GM19455 (cell line): Measurements from ENCODE around the gene LMAN2.
"Not testable (repeated sequence)": the region's sequence is repeated elsewhere in the genome, so short reads cannot be mapped to it uniquely, and the experiment has no call there.

Source experiments
- ATAC-seq: cut with Tn5 transposase; IDR thresholded peaks from one replicate; pipeline ENCODE4 v1.9.1; 2021; ENCODE audit not compliant: unreplicated experiment

LMAN2 gene

DNA sequence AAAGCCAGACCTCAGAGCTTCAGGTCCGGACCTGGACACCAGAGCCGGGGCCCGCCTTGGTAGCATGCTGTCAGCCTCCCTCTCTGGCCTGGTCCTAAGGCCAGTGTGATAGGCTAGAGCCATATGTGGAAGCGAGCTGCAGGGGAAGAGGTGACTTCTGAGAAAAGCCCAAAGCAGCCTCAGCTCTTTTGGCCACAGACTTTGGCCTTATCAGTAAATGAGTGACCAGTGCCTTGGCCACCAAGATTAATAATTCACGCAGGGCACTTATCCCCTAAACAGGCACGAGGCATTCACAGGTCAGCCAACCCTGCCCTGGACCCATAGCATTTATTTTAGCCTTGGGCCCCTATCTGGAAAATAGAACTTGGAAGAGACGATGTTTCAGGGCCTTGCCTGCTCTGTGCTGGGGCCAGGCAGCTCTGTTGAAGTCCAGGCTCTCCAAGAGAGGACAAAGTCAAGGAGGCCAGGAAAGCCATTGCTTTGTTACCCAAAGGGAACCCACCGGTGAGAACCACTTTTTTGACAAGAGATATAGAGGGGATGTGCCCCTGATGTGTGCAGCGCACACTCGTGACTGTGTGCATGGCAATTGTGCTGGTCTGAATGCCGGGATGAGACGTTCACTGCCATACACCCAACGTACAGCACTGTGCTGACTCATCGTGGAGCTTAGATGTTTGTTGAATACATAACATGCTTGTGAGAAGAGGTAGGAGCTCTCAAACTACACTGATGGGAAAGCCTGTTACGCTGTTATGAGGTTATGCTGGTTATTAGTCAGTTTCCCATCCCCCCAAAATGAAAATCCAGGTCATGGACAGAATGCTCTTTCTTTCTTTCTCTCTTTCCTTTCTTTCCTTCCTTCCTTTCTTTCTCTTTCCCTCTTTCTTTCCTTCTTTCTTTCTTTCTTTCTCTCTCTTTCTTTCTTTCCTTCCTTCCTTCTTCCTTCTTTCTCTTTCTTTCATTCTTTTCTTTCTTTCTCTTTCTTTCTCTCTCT is 27.7 kb upstream of the LMAN2 start:
- no peak for ATAC-seq

DNA sequence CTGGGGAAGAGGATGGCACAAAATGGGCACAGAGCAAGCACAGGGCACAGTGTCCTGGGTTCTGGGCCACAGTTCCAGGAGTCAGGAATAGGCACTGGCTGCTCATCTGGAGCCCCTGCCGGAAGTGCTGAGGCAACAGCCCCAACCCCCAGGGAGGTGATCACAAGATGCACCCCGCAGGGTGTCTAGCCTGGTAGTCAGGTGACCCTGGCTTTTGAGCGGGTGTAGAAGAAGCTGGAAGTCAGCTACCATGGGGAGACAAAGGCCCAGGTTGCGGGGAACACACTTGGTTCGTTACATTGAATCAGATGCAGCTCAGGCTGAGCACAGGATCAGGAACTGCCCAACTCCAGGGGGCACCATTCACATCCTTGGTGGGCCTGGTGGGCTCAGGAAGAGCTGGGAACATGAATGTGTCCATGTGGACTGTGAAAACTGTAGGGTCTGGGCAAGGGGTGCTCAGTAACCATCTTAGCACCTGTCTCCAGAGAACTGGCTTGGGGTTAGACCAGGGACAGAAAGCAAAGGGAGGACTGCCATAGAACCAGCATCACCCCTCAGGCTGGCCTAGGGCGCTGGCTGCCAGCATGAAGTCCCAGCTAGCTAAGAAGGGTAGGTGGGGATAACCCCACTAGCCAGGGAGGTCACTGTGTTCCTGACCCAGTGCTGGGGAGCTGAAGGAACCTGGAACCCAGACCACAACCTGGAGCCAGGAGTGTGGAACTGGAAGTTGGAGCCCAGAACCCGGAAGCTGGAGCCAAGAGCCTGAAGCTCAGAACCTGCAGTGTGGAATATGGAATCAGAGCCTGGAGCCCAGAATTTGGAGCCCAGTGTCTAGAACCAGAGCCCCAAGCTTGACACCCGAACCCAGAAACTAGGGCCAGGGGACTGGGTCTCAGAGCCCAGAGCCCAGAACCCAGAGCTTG is 26.6 kb upstream of the LMAN2 start:
- no peak for ATAC-seq

DNA sequence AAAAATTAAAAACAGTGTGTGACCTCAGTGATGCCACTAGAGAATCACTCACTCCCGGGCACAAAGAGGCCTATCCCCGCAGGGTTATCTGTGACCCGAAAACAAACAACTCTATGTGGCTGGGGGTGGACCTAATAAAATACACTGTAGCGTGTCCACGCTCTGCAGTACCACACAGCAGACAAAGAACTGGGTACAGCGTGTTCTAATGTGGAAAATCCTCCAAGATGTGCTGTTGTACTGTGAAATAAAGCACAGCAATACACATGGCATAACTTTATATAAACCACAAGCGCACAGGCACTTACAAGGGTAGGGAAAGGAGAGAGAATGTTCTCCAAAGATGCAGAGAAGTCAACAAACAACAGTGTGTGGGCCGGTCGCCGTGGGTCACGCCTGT is 24.6 kb upstream of the LMAN2 start:
- no peak for ATAC-seq

DNA sequence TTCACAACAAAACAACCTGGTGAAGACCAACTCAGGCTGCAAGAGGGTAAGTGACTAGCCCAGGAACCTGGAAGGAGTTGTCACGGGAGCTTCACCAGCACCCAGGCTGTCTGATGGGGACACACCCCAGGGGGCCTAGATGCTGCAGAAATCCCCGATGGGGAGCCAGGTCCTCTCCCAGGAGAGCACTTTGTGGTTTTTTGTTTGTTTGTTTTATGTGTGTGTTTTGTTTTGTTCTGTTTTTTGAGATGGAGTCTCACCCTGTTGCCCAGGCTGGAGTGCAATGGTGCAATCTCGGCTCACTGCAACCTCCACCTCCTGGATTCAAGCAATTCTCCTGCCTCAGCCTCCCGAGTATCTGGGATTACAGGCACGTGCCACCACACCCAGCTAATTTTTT is 24.0 kb upstream of the LMAN2 start:
- not testable (repeated sequence) for ATAC-seq

DNA sequence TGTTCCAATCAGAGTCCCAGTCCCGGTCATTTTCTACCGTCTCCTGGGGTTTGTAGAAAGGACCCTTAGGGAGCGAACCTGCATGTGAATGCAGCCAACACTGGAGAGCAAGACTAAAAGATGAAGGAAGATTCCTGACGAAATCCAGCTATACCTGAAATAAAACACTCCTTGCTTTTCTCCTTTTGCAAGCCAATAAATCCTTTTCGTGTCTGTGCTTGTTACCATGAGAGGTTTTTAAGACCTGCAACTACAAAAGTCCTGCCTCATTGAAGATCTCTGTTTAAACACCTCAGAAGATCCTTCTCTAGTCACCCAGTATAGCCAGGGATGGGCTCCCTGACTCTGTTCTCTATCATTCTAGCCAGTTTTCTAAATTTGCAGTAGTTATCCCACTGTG is 22.7 kb upstream of the LMAN2 start:
- ATAC-seq, result no peak

DNA sequence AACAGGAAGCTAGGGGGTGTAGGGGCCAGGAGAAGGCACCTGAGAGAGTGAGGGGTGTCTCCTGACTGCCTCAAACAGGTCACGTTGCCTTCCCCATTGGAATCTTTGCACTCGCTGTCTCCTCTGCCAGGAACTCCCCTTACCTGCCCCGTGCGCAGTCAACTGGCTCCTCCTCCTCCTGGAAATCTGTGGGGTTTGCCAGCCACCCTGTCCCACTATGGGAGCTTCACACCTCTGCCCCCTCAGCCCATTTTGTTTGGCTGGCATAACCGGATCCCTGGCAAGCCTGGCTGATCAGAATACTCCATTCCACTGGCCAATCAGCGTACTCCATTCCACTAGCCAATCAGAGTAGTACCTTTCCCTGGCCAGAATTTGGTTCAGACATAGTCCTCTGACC is 22.3 kb upstream of the LMAN2 start:
- no peak for ATAC-seq

DNA sequence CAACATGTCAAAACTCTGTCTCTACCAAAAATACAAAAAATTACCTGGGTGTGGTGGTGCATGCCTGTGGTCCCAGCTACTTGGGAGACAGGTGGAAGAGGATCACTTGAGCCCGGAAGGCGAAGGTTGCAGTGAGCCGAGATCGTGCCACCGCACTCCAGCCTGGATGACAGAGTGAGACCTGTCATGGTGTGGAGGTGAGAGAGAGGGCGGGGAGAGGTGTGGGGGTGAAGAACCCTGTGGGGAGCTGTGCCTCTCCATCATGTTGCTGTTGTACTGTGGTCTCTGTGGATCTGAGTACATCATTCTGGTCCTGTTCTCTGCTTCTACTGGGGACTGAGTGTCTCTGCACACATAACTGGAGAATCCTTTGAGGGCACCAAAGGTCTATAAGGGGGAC is 21.4 kb upstream of the LMAN2 start:
- no peak for ATAC-seq

DNA sequence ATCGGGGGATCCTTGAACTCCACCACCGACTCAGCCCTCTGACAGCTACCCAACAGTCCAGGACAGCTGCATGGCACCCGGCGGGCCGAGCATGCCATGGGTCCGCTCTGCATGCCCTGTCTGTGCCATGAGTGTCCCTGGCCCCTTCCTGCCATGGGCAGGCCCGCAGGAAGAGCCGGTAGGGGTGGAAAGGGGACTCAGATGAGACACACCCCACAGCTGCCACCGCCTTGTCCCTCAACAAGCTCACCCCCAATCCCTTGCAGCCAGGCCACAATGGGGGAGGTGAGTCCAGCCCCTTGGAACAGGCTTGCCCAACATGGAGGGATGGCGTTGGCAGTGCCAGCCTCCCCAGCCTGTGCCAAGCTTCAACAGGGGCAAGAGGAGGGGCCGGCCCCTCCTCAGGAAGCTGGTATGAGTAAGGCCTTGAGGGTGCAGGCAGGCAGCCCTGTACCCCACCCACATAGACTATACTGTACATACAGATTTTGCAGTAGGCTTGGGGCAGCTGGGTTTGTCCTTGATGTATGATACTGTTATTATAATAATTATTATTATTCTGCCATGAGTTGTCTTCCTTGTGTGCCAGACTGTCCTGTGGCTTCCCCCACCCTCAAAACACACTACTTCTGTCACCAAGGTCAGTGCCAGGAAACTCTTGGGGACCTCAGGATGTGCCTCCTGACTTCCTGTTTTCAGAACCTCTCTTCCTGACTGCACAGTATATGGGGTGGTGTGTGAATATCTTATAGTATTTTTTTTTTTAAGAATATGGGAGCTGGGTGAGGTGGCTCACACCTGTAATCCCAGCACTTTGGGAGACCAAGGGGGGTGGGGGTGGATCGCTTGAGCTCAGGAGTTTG is 20.8 kb upstream of the LMAN2 start:
- no peak for ATAC-seq

DNA sequence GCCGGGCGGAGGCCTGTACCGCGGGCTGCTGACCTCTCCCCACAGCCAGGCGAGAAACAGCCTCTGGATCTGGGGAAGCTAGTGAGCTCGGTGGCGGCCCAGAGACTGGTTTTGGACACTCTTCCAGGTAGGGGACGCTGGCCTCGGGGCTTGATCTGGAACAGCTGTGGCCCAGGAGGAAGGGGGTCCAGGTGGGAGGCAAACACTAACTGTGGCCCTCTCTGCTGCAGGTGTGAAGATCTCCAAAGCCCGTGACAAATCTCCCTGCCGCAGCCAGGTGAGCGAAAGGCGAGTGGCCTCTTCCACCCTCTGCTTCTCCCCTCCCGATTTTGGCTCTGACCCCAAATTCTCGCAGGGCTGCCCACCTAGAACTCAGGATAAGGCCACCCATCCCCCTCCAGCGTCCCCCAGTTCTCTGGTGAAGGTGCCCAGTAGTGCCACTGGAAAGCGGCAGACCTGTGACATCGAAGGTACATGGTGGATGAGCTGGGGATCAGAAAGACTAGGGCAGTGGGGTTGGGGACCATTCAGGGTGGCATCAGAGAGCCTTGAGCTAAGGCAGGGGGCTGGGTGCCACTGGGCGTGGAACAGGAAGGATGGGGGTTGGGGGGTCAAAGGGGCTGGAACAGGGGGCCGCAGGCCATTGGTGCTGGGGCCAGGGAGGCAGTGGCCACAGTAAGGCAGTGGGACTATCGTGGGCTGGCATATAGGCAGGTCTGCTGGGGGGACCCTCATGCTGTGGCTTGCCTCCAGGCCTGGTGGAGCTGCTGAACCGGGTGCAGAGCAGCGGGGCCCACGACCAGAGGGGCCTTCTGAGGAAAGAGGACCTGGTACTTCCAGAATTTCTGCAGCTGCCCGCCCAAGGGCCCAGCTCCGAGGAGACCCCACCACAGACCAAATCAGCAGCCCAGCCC is 19.9 kb upstream of the LMAN2 start:
- ATAC-seq, result no peak

DNA sequence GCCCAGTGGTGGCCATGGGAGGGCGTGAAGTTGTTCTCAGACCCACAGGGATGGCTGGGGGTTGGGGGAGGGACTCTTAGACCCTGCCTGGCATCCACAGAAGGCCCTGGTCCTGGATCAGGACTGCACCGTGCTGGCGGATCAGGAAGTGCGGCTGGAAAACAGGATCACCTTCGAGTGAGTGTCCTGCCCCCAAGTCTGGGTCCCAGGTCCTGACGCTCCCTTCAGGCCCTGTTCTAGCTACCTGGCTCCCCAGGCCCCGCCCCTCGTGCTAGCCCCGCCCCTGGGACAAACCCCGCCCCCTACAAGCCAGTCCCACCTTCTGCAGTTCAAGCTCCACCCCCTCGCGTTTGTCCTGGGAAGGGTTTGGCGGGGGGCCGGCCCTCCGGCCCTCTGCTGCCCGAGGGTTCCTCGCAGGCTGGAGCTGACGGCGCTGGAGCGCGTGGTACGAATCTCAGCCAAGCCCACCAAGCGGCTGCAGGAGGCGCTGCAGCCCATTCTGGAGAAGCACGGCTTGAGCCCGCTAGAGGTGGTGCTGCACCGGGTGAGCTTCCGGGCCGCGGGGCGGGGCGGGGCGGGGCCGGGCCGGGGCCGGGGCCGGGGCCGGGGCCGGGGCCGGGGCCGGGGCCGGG is 19.1 kb upstream of the LMAN2 start:
- ATAC-seq, result peak; percentile 54

DNA sequence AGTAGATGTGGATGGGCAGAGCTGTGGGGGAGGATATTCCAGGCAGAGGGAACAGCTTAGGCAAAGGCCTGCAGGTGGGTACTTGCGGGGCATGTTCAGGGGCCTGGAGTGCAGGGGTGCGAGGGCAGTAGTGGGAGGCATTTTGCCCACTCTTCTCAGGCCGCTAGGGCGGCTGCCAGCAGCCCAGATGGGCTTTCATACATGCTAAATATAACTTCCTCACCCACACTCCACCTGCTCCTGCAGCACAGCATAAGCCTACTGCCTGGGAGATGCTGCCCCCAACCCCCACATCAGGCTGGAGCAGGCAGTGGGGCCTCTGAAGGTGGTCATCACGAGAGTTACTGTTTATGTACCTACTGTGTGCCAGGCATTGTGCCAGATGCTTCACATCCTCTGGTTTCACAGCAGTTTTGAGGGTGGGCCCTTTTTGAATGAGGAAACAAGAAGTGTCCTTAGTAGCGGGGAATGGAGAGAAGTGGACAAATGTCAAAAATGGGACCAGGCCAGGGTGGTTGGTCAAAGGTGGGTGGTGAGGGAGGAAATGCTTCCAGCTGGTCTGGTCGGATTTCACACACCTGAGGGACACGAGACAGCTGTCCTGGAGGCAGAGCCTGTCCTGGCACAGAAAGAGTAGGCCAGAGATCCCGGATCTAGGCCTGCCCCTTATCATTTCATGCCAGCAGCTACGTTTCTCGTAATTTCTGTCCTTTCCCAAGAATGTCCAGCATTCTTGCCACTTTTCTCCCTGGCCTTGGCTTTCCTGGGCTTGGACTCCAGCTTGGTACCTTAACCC is 18.4 kb upstream of the LMAN2 start:
- no peak for ATAC-seq

DNA sequence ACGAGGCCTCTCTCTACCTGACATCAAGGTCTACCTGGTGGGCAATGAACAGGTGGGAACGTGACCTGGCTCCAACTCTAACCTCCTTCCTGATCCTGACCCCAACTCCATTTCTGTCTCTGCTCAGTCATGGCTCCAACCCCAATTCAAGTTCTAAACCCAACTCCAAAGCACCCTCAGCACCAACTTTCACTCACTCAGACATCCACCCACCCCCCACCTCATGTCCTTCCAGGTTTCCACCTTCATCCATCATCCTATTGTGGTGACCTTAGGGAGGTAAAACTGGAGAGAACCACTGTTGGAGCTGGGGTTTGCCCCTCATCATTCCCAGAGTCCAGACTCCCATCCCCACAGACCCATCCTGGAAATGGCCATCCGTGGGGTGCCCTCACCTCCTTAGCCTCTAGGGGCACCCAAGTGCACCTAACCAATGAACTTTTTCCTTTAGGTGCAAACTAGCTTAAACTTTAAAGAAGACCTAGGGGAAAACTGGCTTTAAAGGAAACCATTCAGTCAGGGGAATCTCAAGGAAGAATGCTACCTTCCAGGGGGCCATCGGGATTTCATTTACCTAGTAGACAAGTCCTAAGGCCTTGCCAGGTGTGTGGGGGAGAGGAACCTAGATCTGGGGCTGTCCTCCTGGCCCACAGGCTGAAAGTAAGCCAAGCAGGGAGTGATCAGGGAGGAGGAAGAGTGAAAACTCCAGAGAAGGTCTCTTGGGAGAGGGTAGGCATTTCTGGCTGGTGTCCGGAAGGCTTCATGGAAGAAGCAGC is 17.6 kb upstream of the LMAN2 start:
- no peak for ATAC-seq

DNA sequence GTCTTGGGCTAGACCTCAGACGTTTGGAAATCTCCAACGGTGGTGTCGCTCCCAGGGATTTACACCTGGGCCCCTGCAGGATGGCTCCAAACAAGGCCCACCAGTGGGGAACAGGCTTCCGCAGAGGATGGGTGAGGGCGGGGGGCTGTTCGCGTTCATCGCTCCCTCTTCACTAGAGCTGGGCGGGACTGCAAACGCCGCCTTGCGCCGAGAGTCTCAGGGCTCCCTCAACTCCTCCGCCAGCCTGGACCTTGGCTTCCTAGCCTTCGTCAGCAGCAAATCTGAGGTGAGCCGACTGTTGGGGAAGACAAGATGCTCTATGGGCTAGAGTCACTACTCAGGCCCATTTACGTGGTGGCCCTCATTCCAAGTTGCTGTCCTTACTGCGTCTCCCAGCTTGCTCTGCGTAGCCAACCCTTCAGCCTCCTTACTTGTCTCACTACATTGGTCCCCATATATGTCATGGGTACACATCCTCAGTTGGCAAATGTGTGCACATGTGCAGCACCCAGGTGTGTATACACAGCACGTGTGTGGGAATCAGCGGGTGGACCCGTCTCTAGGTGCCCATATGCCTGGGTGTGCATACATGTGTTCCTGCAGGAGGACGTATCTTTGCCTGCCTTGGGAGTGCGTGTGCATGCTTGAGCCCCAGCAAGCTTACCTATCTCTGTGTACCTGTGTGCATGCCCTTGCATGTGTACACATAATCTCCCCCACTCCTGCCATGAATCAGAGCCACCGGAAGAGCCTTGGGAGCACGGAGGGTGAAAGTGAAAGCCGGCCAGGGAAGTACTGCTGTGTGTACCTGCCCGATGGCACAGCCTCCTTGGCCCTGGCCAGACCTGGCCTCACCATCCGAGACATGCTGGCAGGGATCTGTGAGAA is 16.8 kb upstream of the LMAN2 start:
- no peak for ATAC-seq

DNA sequence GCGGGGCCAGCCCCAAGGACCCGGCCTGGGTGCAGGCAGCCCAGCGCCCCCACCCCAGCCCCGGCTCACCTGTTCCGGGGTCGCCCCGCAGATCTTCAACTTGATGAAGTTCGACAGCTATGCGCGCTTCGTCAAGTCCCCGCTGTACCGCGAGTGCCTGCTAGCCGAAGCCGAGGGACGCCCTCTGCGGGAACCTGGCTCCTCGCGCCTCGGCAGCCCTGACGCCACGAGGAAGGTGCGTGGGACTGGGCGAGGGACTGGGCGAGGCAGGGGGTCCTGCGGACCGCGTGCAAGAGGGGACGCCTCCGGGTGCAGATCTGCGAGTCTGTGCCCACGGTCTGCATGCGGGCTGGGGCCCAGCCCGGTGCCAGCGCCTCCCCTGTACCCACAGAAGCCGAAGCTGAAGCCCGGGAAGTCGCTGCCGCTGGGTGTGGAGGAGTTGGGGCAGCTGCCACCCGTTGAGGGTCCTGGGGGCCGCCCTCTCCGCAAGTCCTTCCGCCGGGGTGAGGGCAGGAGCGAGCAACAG is 15.9 kb upstream of the LMAN2 start:
- no peak for ATAC-seq

DNA sequence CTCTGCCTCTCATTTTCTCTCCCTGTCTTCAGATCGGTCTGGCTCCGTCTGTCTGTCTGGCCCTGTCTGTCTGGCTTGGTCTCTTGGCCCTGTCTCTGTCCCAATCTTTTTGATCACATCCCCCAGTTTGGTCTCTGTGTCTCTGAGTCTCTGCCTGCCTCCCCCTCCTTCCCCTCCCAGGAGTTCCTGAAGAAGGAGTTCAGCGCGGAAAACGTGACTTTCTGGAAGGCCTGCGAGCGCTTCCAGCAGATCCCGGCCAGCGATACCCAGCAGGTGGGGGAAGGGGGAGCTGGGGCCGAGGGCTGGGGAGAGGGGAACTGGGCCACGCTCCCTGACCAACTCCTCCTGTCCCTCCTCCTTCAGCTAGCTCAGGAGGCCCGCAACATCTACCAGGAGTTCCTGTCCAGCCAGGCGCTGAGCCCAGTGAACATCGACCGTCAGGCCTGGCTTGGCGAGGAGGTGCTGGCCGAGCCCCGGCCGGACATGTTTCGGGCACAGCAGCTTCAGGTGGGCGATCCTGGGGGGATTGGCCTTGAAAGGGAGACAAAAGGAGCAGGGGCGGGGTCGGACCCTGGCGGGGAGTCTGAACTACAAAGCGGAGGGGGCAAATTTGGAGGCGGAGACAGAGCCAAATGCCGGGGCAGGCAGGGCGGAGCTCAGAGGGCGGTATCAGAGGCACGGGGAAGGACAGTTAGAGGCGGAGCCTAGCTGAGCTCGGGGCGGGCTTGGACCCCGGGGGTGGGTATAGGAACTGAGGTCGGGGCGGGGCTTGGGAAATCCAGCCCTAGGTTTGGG is 15.3 kb upstream of the LMAN2 start:
- ATAC-seq, result no peak
